ENCODE measurements around the gene TCF23. TPM values are rescaled to one million over a fixed set of nuclear protein-coding genes. Genes with fewer than 3 reads are reported as not detected.

TCF23 gene
- total and polyA plus RNA-seq, 2 experiments from 2014 or later, result 0.03 to 0.07 TPM

DNA sequence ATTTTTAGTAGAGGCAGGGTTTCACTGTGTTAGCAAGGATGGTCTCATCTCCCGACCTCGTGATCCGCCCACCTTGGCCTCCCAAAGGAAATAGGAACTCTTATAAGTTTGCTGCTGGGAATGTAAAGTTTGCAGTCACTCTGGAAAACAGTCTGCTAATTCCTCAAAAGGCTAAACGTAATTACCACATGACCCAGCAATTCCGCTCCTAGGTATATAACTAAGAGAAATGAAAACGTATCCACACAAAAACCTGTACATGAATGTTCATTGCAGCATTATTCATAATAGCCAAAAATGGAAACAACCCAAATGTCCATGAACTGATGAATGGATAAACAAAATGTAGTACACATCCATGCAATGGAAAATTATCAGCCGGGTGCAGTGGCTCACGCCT, 41.2 kb downstream of the TCF23 start:
- no peak overlapping the region for H3K27ac Mint-ChIP-seq
- no peak overlapping the region for H3K4me3 ChIP-seq
- H3K4me3 Mint-ChIP-seq, result no peak overlapping the region
- no peaks in the 10 kb centered on the region for H3K36me3 ChIP-seq (ENCODE audit: insufficient read depth)
- peaks cover 2% of the 10 kb centered on the region for H3K27me3 Mint-ChIP-seq (ENCODE audit: insufficient read depth, low read depth, poor library complexity)
- no peak overlapping the region for H3K4me2 ChIP-seq
- no peaks in the 10 kb centered on the region for H3F3A ChIP-seq (replicated peaks; ENCODE audit: low read depth)
- H3K27ac ChIP-seq (ENCODE audit: low read depth), result no peak overlapping the region
- H3K79me2 ChIP-seq (replicated peaks; ENCODE audit: insufficient read depth), result no peaks in the 10 kb centered on the region
- no peaks in the 10 kb centered on the region for H3K9me2 ChIP-seq (ENCODE audit: insufficient read depth)
- TF ChIP-seq EZH2phosphoT487 (IDR thresholded peaks at IDR 0.05; ENCODE audit: unreplicated experiment) (no peak), EZH2 (IDR thresholded peaks at IDR 0.05; ENCODE audit: low read depth, unreplicated experiment) (no peak), NANOG (IDR thresholded peaks at IDR 0.05; ENCODE audit: borderline replicate concordance) (no peak), STAT1 (IDR thresholded peaks at IDR 0.05; ENCODE audit: unreplicated experiment) (no peak), ZNF462 (CRISPR knock-in tag; IDR thresholded peaks at IDR 0.05) (no peak), JUNB (IDR thresholded peaks at IDR 0.05; ENCODE audit: unreplicated experiment) (no peak), ETS1 (IDR thresholded peaks at IDR 0.05) (no peak), REST (IDR thresholded peaks at IDR 0.05; ENCODE audit: unreplicated experiment) (no peak), ZNF114 (CRISPR knock-in tag; IDR thresholded peaks at IDR 0.05) (no peak), POLR2AphosphoS5 (IDR thresholded peaks at IDR 0.05; ENCODE audit: low read depth) (no peak), ZNF331 (CRISPR knock-in tag; IDR thresholded peaks at IDR 0.05; ENCODE audit: low read depth) (no peak), CREB1 (CRISPR knock-in tag; IDR thresholded peaks at IDR 0.05; ENCODE audit: low read depth) (no peak)
- TF ChIP-seq, protein P1, sequence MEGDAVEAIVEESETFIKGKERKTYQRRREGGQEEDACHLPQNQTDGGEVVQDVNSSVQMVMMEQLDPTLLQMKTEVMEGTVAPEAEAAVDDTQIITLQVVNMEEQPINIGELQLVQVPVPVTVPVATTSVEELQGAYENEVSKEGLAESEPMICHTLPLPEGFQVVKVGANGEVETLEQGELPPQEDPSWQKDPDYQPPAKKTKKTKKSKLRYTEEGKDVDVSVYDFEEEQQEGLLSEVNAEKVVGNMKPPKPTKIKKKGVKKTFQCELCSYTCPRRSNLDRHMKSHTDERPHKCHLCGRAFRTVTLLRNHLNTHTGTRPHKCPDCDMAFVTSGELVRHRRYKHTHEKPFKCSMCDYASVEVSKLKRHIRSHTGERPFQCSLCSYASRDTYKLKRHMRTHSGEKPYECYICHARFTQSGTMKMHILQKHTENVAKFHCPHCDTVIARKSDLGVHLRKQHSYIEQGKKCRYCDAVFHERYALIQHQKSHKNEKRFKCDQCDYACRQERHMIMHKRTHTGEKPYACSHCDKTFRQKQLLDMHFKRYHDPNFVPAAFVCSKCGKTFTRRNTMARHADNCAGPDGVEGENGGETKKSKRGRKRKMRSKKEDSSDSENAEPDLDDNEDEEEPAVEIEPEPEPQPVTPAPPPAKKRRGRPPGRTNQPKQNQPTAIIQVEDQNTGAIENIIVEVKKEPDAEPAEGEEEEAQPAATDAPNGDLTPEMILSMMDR (conservative IDR thresholded peaks at IDR 0.05; ENCODE audit: low read depth in 2 of 2), result no peak
- no peaks in the 10 kb centered on the region for H3K4me1 Mint-ChIP-seq
- H2AFZ ChIP-seq, result 0 out of 2 replicates have a peak overlapping the region, but pooled peaks have one; percentile 47
- H3K4me1 ChIP-seq (ENCODE audit: insufficient read depth), result no peaks in the 10 kb centered on the region
- H3K9me3 Mint-ChIP-seq, result no peaks in the 10 kb centered on the region
- DNase-seq (ENCODE audit: low spot score), result no peak
- H3K27me3 ChIP-seq (ENCODE audit: insufficient read depth), result no peaks in the 10 kb centered on the region
- H3K36me3 Mint-ChIP-seq (ENCODE audit: low read depth), result no peaks in the 10 kb centered on the region
- no peak for ATAC-seq
- no peaks in the 10 kb centered on the region for H4K20me1 ChIP-seq (replicated peaks; ENCODE audit: insufficient read depth)
